Cortex of kidney (tissue), 1 donor: Measurements from ENCODE around the gene ESRRG.

Source experiments
- DNase-seq: peaks from one replicate; lab custom pipeline; 2025; lab: John Stamatoyannopoulos, UW

ESRRG gene

GRCh38 chr1:216502528-216503162 lies 220.6 kb downstream of the ESRRG start:
- DNase-seq, result no peak

GRCh38 chr1:216500273-216500967 lies 222.8 kb downstream of the ESRRG start:
- DNase-seq, result no peak

GRCh38 chr1:216499581-216500272 lies 223.5 kb downstream of the ESRRG start:
- no peak for DNase-seq

- no peak for DNase-seq
Observed at GRCh38 chr1:216498277-216498676, 225.0 kb downstream of the ESRRG start.

- DNase-seq, result no peak
Observed at GRCh38 chr1:216485042-216485441, 238.2 kb downstream of the ESRRG start.

- no peak for DNase-seq
Observed at GRCh38 chr1:216483672-216484401, 239.4 kb downstream of the ESRRG start.

GRCh38 chr1:216482620-216483019 lies 240.6 kb downstream of the ESRRG start:
- DNase-seq, result no peak

- DNase-seq, result no peak
Observed at GRCh38 chr1:216478238-216478637, 245.0 kb downstream of the ESRRG start.

- no peak for DNase-seq
Observed at GRCh38 chr1:216476341-216476740, 246.9 kb downstream of the ESRRG start.

GRCh38 chr1:216475659-216476276 lies 247.5 kb downstream of the ESRRG start:
- DNase-seq, result no peak

GRCh38 chr1:216466162-216466801 lies 256.9 kb downstream of the ESRRG start:
- no peak for DNase-seq

GRCh38 chr1:216464489-216464888 lies 258.7 kb downstream of the ESRRG start:
- no peak for DNase-seq

- no peak for DNase-seq
Observed at GRCh38 chr1:216462066-216462775, 261.0 kb downstream of the ESRRG start.

- no peak for DNase-seq
Observed at GRCh38 chr1:216461466-216461865, 261.8 kb downstream of the ESRRG start.

GRCh38 chr1:216459651-216460207 lies 263.5 kb downstream of the ESRRG start:
- no peak for DNase-seq

- no peak for DNase-seq
Observed at GRCh38 chr1:216458812-216459211, 264.4 kb downstream of the ESRRG start.

GRCh38 chr1:216457356-216457755 lies 265.9 kb downstream of the ESRRG start:
- no peak for DNase-seq

- DNase-seq, result no peak
Observed at GRCh38 chr1:216456682-216457081, 266.5 kb downstream of the ESRRG start.

- no peak for DNase-seq
Observed at GRCh38 chr1:216453777-216454176, 269.5 kb downstream of the ESRRG start.
